GM13976 (cell line): ENCODE measurements around the gene RIF1.

Experiments
- DNase-seq: peaks from one replicate; pipeline ENCODE4 v3.0.0; 2012; ENCODE audit warnings: low spot score
- in situ Hi-C: fragments of 300-500 bp; cut with MboI; formaldehyde crosslinking; loops from one replicate; pipeline ENCODE4 v1.12.0; 2022; ENCODE audit warnings: low sequenced_read_pairs, mixed read lengths, inconsistent platforms; ENCODE audit not compliant: unreplicated experiment
- TF ChIP-seq, protein P1 (sequence below): IDR thresholded peaks from 2 replicates; pipeline ENCODE4 v1.5.1; 2012; ENCODE audit warnings: borderline replicate concordance, mild to moderate bottlenecking; ENCODE audit not compliant: insufficient read depth; ENCODE audit errors: extremely low read depth, missing control alignments, control extremely low read depth

The RIF1 gene

DNA sequence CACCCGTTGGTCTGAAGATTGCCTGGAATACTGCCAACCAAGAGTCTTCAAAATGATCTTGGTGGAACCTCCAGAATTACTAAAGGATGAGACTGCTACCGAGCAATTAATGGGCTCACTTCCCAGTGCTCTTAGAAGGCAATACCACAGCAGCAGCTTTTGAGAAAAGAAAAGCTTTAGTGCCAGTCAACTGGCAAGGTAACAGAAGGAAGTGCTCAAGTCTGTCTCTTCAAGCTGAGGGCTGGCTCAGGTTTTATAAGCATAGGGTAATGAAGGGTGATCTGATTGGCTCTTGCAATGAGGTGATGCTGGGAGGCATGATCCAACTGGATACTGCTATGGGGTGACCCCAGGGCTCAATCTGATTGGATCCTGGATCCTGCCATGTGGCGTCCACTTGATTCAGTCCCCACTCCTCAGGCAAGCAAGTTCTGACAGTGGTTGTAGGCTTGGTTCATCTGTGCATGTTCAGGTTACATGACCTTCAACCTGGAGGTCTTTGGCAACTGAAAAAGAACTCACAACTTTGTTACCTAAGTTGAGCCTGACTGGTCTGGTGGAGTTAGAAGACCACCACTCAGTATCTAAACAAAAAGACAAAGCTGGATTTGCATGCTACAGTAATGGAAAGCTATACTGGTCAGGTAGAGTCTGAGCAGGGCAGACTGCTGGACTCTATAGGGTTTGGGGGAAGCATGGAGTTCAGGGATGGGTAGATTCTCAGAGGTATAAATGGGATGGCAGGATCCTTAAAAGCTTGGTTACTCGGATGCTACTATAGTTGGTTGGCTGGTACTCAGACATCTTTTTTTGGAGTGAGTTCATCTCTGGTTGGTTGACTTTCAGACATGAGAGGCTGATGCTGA is 14.0 kb upstream of the RIF1 start:
- TF ChIP-seq, protein P1, sequence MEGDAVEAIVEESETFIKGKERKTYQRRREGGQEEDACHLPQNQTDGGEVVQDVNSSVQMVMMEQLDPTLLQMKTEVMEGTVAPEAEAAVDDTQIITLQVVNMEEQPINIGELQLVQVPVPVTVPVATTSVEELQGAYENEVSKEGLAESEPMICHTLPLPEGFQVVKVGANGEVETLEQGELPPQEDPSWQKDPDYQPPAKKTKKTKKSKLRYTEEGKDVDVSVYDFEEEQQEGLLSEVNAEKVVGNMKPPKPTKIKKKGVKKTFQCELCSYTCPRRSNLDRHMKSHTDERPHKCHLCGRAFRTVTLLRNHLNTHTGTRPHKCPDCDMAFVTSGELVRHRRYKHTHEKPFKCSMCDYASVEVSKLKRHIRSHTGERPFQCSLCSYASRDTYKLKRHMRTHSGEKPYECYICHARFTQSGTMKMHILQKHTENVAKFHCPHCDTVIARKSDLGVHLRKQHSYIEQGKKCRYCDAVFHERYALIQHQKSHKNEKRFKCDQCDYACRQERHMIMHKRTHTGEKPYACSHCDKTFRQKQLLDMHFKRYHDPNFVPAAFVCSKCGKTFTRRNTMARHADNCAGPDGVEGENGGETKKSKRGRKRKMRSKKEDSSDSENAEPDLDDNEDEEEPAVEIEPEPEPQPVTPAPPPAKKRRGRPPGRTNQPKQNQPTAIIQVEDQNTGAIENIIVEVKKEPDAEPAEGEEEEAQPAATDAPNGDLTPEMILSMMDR = no peak
- DNase-seq = no peak
- in situ Hi-C loops = no loop called here

DNA sequence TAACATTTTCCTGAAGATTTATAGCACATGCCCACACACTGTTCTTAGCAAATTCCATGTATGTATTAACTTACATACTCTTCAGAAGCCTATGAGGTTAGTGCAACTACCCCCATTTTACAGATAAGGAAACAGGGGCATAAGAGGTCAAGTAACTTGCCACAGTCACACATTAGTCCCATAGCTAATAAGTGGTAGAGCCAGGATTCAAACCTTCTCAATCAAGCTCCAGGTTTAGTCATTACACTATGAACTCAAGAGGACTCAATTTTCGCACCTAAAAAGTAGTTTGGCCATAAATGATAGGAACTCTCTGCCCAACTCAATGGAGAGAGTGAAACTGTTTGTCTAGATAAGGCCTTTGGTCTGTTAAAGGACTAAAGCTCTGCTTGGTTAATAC is 9.7 kb upstream of the RIF1 start:
- in situ Hi-C loops = no loop called here
- TF ChIP-seq, protein P1 = no peak
- no peak for DNase-seq

DNA sequence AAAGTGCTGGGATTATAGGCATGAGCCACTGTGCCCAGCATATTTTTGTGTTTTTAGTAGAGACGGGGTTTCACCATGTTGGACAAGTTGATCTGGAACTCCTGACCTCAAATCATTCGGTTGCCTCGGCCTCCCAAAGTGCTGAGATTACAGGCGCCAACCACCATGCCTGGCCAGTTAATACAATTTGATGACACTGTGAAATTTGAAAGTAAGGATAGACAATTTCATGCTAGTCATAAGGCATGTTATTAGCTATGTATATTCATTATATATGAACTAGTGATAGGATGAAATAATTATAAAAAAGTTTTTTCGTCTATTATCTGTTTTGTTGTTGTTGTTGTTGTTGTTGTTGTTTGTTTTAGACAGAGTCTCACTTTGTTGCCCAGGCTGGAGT is 8.6 kb upstream of the RIF1 start:
- TF ChIP-seq, protein P1 = no peak
- in situ Hi-C loops = no loop called here
- no peak for DNase-seq

DNA sequence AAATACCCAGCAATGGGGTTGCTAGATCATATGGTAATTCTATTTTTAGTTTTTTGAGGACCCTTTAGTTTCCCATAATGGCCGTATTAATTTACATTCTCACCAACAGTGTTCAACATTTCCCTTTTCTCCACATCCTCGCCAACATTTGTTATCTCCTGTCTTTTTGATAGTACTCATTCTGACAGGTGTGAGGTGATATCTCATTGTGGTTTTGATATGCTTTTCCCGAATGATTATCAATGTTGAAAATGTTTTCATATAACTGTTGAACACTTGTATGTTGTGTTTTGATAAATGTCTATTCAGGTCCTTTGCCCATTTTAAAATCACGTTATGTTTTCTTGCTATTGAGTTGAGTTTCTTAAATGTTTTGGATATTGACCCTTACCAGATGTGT is 5.8 kb upstream of the RIF1 start:
- in situ Hi-C loops = no loop called here
- DNase-seq = no peak

DNA sequence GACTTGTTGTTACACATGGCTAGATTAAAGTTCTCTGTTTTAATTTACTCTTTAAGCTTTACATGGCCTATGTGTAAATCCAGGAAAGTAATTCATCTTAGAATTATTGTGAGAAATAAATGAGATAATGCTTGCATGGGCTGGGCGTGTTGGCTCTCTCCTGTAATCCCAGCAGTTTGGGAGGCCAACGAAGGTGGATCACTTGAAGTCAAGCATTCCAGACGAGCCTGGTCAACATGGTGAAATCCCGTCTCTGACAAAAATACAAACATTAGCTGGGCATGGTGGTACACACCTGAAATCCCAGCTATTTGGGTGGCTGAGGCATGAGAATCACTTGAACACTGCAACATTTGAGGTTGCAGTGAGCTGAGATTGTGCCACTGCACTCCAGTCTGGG is 4.3 kb upstream of the RIF1 start:
- DNase-seq = no peak
- TF ChIP-seq, protein P1 = no peak
- in situ Hi-C loops = no loop called here

More for the DNA sequence above, 5.8 kb upstream of the RIF1 start:
- TF ChIP-seq, protein P1 = no peak

DNA sequence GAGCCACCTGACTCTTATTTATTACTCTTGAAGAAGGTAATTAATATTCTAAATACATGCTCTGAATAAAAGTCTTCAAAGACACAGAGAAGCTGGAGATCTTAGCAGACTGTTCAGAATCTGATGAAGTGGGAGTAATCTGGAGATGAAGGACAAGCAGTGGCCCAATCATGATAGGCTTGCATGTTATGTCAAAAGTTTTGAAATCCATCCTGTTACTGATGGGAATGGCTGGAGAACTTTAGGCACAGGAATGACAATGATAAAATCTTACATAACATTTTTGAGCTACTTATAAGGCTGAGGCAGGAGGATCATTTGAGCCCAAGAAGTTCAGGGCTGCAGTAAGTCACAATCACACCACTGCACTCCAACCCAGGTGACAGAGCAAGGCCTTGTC is 2.4 kb upstream of the RIF1 start:
- DNase-seq = no peak
- in situ Hi-C loops = no loop called here
- TF ChIP-seq, protein P1 = no peak
